ENCODE results near the gene ATOSA.

Gene ATOSA

DNA sequence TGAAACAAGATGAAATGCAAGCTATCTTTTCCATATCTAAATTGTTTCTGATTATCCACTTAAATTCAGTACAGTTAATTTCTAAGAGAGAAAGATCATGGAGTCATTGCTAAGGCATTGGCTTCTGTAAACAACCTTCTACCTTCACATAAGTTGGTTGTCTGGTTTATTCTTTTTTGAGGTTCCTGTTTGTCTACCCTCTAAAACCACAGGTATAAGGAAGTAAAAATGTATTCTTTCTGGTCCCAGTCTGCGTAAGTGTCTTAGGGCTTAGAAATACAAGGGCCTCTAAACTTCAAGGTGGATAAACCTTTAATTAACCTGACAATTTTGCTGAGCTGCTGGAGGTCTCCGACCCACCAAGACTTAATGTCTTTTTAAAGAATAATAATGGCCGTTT lies 3.6 kb upstream of the ATOSA start:
- DNase-seq = no peak

GRCh38 chr15:52682200-52682599 lies 3.0 kb upstream of the ATOSA start:
- DNase-seq = no peak

DNA sequence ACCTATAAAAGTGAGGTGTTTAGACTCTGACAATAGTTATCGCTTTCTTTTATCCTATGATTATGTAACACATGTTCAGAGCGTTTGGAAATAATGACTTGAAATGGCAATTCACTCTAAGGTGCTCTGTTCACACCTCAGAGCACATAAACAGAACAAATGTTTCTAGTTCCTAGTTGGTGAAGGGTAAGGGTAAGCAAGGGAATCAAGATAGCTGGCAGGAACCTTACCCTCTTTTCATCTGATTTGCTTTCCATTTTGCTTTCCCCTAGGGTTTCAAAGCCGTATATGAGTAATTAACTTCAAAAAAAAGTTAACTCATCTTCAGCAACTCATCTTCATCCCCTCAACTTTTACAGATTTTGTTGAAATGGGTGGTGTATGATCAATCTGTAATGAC lies 2.3 kb upstream of the ATOSA start:
- no peak for DNase-seq

DNA sequence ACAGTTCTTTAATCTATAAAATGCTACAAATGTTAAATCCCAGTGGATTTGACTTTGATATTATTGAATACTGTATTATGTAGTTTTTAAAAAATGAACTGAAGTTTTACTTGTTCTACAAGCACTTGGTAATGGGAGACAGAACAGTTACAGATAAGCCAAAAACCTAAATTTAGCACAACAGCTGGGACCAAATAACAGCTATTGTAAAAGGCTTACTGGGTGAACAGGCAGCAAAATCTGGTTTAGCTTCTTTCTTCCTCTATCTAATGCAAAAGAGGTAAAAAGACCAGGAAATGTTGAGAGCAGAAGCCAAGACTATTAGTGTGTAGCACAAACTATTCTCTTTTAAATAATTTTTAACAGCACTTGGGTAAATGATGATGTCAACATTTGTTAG lies 1.6 kb upstream of the ATOSA start:
- DNase-seq = no peak

GRCh38 chr15:52680041-52680391 lies 828 bp upstream of the ATOSA start:
- DNase-seq = no peak

- peak; percentile 54 for DNase-seq
Observed at GRCh38 chr15:52678468-52679231, 538 bp downstream of the ATOSA start.

- peak; percentile 47 for DNase-seq
Observed at GRCh38 chr15:52677593-52678467, 1.4 kb downstream of the ATOSA start.

GRCh38 chr15:52674831-52675230 lies 4.4 kb downstream of the ATOSA start:
- no peak for DNase-seq

DNA sequence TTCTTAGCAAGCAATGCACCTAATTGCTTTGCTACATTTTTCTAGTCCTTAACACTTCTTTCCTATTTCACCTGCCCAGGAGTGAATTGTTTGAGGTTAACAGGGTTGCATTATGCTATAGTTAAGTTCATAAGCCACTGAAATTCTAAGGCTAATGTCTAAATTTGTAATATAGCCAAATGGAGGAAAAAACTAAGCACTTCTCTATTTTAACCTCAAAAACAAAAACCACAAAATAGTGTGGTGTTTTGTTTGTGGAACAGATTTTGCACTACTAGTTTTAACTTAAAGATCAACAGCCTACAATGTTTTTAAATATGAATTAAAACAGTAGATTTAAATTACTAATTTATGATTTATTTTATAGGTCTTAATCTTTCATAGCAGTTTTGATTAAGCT lies 5.5 kb downstream of the ATOSA start:
- no peak for DNase-seq

DNA sequence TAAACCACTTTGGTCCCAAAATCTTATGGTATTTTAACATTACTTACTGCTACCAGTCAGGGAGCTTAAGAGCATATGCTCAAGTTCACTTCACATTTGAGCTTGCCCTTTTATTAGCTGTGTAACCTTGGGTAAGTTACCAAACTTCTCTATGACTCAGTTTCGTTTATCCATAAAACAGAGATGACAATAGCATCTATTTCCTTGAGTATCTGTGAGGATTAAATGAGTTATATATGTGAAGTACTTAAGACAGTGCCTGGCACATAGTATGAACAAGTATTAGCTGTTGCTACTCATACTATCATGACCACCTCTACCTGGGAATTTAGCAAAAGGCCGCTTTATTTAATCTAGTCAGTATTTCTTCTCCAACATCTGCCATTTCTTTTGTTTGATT lies 5.9 kb downstream of the ATOSA start:
- no peak for DNase-seq

GRCh38 chr15:52672661-52673060 lies 6.5 kb downstream of the ATOSA start:
- no peak for DNase-seq

GRCh38 chr15:52670087-52670486 lies 9.1 kb downstream of the ATOSA start:
- no peak for DNase-seq

GRCh38 chr15:52668133-52668532 lies 11.1 kb downstream of the ATOSA start:
- DNase-seq = no peak

DNA sequence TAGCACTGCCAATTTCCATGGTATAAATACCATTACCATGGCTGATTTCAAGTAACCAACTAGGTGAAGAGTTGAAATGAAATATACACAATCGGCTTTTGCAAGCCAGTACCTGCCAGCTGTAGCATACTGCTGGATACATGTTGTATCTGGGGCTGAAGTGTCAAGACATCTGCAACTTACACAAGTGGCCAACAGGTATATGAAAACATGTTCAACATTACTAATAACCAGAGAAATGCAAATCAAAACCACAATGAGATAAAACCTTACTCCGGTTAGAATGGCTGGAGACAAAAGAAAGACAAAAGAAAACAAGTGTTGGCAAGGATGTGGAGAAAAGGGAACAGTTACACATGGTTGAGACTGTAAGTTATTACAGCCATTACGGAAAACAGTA lies 11.6 kb downstream of the ATOSA start:
- no peak for DNase-seq

GRCh38 chr15:52663536-52664294 lies 15.5 kb downstream of the ATOSA start:
- no peak for DNase-seq

- no peak for DNase-seq
Observed at GRCh38 chr15:52661909-52662308, 17.3 kb downstream of the ATOSA start.

- no peak for DNase-seq
Observed at GRCh38 chr15:52660192-52660591, 19.0 kb downstream of the ATOSA start.

- DNase-seq = no peak
Observed at GRCh38 chr15:52658955-52659354, 20.2 kb downstream of the ATOSA start.

GRCh38 chr15:52657338-52657737 lies 21.9 kb downstream of the ATOSA start:
- no peak for DNase-seq

- DNase-seq = no peak
Observed at GRCh38 chr15:52656412-52656811, 22.8 kb downstream of the ATOSA start.

DNA sequence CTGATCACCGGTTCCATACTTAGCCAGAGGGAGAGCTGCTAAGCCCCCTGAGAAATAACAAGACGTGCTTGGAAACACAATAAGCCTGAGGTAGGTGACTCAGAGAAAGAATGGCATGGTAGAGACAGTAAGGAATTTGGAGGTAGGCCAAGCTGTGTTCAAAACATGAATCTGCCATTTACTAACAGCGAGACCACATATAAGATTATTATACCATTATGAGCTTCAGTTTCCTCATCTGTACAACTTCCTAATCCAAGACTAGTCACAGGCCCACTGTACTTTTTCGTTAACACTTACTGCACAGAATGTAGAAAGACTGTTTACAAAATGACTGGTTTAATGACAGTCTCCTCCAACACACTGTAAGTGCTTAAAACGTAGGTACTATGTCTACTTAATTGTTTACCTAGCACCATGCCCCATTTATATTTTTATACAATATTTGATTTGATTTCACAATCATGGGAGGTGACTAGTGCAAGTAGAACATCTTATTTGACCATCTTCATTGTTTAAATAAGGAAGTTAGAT lies 25.7 kb downstream of the ATOSA start:
- DNase-seq = no peak

DNA sequence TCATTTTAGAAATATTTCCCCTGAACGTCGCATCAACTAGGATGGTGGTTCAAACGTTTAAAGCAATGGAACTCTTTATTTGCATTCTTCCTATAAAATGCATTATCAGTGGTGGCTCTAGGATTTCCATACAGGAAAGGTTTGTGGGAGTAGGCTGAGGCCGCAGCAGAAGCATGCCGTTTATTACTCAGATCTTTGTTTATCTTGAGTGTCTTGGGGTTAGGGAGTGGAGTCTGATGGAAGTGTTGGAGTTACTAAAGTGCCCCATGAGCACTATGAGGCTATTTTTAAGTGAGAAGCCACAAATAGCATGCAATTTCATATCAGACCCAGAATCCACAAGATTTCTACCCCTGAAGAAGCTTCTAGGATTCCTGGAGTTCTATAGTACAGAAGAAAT lies 26.2 kb downstream of the ATOSA start:
- no peak for DNase-seq

GRCh38 chr15:52652286-52652685 lies 26.9 kb downstream of the ATOSA start:
- DNase-seq = no peak

All from stimulated activated CD4-positive, alpha-beta T cell treated with anti-CD3 and anti-CD28 coated beads, Interleukin-4, amount 100 ng/mL, for 1 hour (primary cell).